NCI-H226 (cell line): Measurements from ENCODE around the gene LIMS1.
"Not testable (repeated sequence)": the region's sequence is repeated elsewhere in the genome, so short reads cannot be mapped to it uniquely, and the experiment has no call there.

Experiments
- DNase-seq: peaks from one replicate; pipeline ENCODE4 v3.0.0-alpha.2; 2015

LIMS1 gene

GRCh38 chr2:108670282-108670681 lies 136.0 kb downstream of the LIMS1 start:
- not testable (repeated sequence) for DNase-seq

GRCh38 chr2:108672200-108672805 lies 138.0 kb downstream of the LIMS1 start:
- DNase-seq = not testable (repeated sequence)

GRCh38 chr2:108676522-108676921 lies 142.3 kb downstream of the LIMS1 start:
- not testable (repeated sequence) for DNase-seq

- DNase-seq = not testable (repeated sequence)
Measured at GRCh38 chr2:108677239-108677744, 143.0 kb downstream of the LIMS1 start.

- DNase-seq = peak; percentile 45
Measured at GRCh38 chr2:108678198-108678651, 144.0 kb downstream of the LIMS1 start.

- DNase-seq = not testable (repeated sequence)
Measured at GRCh38 chr2:108680805-108681204, 146.5 kb downstream of the LIMS1 start.

GRCh38 chr2:108688818-108689756 lies 154.8 kb downstream of the LIMS1 start:
- DNase-seq = peak; percentile 53

GRCh38 chr2:108690001-108690400 lies 155.7 kb downstream of the LIMS1 start:
- DNase-seq = not testable (repeated sequence)

- no peak for DNase-seq
Measured at GRCh38 chr2:108691447-108691846, 157.2 kb downstream of the LIMS1 start.

- no peak for DNase-seq
Measured at GRCh38 chr2:108701208-108701607, 166.9 kb downstream of the LIMS1 start.

- DNase-seq = no peak
Measured at GRCh38 chr2:108701806-108702205, 167.5 kb downstream of the LIMS1 start.

- DNase-seq = no peak
Measured at GRCh38 chr2:108704871-108705270, 170.6 kb downstream of the LIMS1 start.

GRCh38 chr2:108707300-108707699 lies 173.0 kb downstream of the LIMS1 start:
- DNase-seq = no peak

- not testable (repeated sequence) for DNase-seq
Measured at GRCh38 chr2:108716971-108717370, 182.7 kb downstream of the LIMS1 start.

GRCh38 chr2:108719149-108720044 lies 185.1 kb downstream of the LIMS1 start, which contains the start of gene RANBP2:
Gene RANBP2, plus strand, starts transcription at chr2:108719482. Its CDS starts 125 bp downstream, at chr2:108719607.
- DNase-seq = peak; percentile 97

- DNase-seq = not testable (repeated sequence)
Measured at GRCh38 chr2:108726048-108726447, 191.8 kb downstream of the LIMS1 start.

GRCh38 chr2:108734656-108735055 lies 200.4 kb downstream of the LIMS1 start:
- DNase-seq = not testable (repeated sequence)
